ENCODE data around the gene MYCBP. TPM values are rescaled to one million over a fixed set of nuclear protein-coding genes. Genes with fewer than 3 reads are reported as not detected.

MYCBP gene, protein sequence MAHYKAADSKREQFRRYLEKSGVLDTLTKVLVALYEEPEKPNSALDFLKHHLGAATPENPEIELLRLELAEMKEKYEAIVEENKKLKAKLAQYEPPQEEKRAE
- 10 to 100 TPM in 2 of 4 donors, 1 to 10 TPM in 2; 2.2 to 24.3 (median 16.2) TPM for total RNA-seq

DNA sequence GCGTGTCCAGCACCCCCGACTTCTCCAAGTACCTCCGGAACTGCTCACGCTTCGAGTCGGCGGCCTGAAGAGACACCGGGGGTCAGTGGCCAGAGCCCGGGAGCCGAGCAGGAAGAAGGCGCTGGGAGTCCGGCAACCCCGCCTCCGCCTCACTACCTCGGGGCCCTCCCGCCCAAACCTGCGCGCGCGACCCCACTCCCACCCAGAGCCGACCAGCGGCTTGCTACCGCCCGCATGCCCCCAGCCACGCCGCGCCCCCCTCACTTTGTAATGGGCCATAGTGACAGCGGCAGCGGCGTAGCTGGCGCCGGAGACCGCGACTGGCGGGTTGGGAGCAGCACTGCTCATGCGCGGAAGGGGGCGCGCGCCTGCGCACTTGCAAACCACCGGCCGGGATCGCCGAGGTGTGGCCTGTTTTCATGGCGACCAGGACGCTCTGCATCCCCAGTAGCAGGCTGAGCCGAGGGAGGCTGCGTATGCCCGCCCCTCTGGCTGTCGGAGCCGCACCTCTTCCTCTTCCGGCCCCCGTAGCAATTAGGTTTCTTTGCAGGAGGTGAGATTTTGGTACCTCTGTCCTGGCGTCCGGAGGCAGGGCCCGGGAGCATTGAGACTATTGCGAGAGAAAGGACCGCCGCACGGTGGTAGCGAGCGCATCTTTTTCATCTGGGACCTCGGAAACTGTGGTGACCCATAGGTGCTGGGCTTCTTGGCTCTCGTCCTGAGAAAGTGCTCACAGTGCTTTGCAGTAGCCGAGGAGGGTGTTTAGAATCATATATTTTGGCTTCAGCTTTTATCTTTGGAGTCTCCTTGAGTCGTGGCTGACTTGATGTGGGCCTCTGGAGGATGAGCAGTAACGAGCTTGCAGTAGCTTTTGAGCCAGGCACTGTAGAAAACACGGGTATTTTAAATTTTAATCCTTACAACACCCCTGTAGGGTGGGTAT lies at the start of gene MYCBP:
Gene MYCBP (minus strand): TSS at position 322 of the 943 bp plus-strand sequence. CDS start 43 bp downstream, at position 279.
- no peak for TF ChIP-seq EP300 (IDR thresholded peaks at IDR 0.05; ENCODE audit: low read depth)
- TF ChIP-seq POLR2A (IDR thresholded peaks at IDR 0.05): peak; percentile 48
- TF ChIP-seq, protein P1, sequence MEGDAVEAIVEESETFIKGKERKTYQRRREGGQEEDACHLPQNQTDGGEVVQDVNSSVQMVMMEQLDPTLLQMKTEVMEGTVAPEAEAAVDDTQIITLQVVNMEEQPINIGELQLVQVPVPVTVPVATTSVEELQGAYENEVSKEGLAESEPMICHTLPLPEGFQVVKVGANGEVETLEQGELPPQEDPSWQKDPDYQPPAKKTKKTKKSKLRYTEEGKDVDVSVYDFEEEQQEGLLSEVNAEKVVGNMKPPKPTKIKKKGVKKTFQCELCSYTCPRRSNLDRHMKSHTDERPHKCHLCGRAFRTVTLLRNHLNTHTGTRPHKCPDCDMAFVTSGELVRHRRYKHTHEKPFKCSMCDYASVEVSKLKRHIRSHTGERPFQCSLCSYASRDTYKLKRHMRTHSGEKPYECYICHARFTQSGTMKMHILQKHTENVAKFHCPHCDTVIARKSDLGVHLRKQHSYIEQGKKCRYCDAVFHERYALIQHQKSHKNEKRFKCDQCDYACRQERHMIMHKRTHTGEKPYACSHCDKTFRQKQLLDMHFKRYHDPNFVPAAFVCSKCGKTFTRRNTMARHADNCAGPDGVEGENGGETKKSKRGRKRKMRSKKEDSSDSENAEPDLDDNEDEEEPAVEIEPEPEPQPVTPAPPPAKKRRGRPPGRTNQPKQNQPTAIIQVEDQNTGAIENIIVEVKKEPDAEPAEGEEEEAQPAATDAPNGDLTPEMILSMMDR (IDR thresholded peaks at IDR 0.05): peak in 4 of 5 experiments; percentile 23 to 63 (median 38)
- peak; percentile 47 to 84 (median 63) for TF ChIP-seq POLR2AphosphoS5 (IDR thresholded peaks at IDR 0.05)
- peak; percentile 97 for DNase-seq
- peak within 1 kb of the TSS; percentile 83 to 88 (median 84) for H3K27ac ChIP-seq
- no peaks in the 10 kb centered on the region for H3K36me3 ChIP-seq
- H3K4me3 ChIP-seq: peak within 1 kb of the TSS; percentile 52 to 97 (median 81)
- in situ Hi-C loops (cut with MboI; ENCODE audit: low pct_ligation_motif_present in 1 of 4, low pct_unique_long_range_greater_than_20kb in 1 of 4, low sequenced_read_pairs in 3 of 4): loop anchor here in 1 of 4 donors (10.0 kb wide), 1 partner anchor 212 kb away; no protein-coding TSS in a partner anchor
- 0 to 1% methylated on average over 1 to 46 of the region's 69 CpGs for WGBS, 2 donors (ENCODE audit: low coverage in 1 of 2)
- H3K27me3 ChIP-seq: no peaks in the 10 kb centered on the region
- intact Hi-C loops (cut with DNase I; ENCODE audit: low total_unique reads): no loop called here
- H3K4me1 ChIP-seq: peaks cover 4 to 22% (median 18%) of the 10 kb centered on the region in 4 donors
- H3K9me3 ChIP-seq: no peaks in the 10 kb centered on the region

DNA sequence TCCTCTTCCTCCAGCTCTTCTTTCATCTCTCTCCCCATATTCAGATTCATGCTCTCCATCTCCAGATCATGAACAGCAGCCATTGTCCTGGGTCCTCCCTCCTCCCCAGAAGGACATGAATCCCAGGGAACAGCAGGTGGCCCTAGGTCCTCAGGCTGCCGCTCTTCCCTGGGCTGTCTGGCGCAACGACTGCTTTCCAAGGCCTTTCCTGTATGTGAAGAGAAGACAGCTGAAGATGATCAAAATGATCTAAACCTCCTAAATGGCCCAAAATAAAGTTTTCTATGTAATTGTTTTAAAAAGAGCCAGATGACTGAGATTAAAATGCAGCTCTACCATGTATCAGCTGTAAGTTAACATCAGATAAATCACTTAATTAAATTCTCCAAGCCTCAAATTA lies 46.0 kb upstream of the MYCBP start:
- in situ Hi-C loops (cut with MboI; ENCODE audit: low pct_ligation_motif_present in 1 of 4, low pct_unique_long_range_greater_than_20kb in 1 of 4, low sequenced_read_pairs in 3 of 4) (no loop called here), intact Hi-C loops (cut with DNase I; ENCODE audit: low total_unique reads) (no loop called here)
- DNase-seq: no peak
- Histone ChIP-seq H3K27ac (no peak overlapping the region), H3K4me1 (peaks cover 0 to 5% (median 4%) of the 10 kb centered on the region in 4 donors), H3K27me3 (no peaks in the 10 kb centered on the region), H3K4me3 (no peak overlapping the region), H3K36me3 (no peaks in the 10 kb centered on the region), H3K9me3 (no peaks in the 10 kb centered on the region)
- TF ChIP-seq, protein P1 (IDR thresholded peaks at IDR 0.05): no peak
- no peak for TF ChIP-seq POLR2AphosphoS5 (IDR thresholded peaks at IDR 0.05)
- TF ChIP-seq EP300 (IDR thresholded peaks at IDR 0.05; ENCODE audit: low read depth): no peak
- no peak for TF ChIP-seq POLR2A (IDR thresholded peaks at IDR 0.05)
- 86% methylated on average over 3 of the region's 3 CpGs; no CpG with 5 or more reads in 1 of the 2 donors for WGBS, 2 donors (ENCODE audit: low coverage in 1 of 2)

DNA sequence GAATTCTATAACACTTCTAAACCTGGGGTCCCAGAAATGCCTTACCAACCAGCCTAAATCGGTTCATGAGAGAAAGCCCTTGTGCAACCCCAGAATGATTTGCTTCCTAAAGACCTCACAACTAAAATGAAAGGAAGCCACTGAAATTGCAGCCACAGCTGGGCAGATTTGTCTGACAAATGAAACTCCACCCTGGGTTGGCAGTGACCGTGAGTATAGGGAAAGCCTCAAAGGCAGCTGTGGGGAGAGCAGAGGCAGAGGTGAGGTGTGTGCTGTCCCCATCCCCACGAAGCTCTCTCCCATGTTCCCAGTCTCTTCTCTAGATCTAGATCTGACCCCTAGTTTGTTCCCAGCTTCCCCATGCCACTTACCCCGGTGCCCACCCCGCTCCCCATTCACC lies 45.4 kb upstream of the MYCBP start:
- Histone ChIP-seq H3K36me3 (no peaks in the 10 kb centered on the region), H3K4me1 (peaks cover 0 to 3% (median 0%) of the 10 kb centered on the region in 4 donors), H3K27ac (no peak overlapping the region), H3K4me3 (no peak overlapping the region), H3K27me3 (no peaks in the 10 kb centered on the region), H3K9me3 (no peaks in the 10 kb centered on the region)
- intact Hi-C loops (cut with DNase I; ENCODE audit: low total_unique reads) (no loop called here), in situ Hi-C loops (cut with MboI; ENCODE audit: low pct_ligation_motif_present in 1 of 4, low pct_unique_long_range_greater_than_20kb in 1 of 4, low sequenced_read_pairs in 3 of 4) (no loop called here)
- TF ChIP-seq EP300 (IDR thresholded peaks at IDR 0.05; ENCODE audit: low read depth): no peak
- TF ChIP-seq POLR2A (IDR thresholded peaks at IDR 0.05): no peak
- TF ChIP-seq, protein P1 (IDR thresholded peaks at IDR 0.05): no peak
- TF ChIP-seq POLR2AphosphoS5 (IDR thresholded peaks at IDR 0.05): no peak
- DNase-seq: no peak
- WGBS, 2 donors (ENCODE audit: low coverage in 1 of 2): 78 to 100% methylated on average over 2 to 5 of the region's 5 CpGs

DNA sequence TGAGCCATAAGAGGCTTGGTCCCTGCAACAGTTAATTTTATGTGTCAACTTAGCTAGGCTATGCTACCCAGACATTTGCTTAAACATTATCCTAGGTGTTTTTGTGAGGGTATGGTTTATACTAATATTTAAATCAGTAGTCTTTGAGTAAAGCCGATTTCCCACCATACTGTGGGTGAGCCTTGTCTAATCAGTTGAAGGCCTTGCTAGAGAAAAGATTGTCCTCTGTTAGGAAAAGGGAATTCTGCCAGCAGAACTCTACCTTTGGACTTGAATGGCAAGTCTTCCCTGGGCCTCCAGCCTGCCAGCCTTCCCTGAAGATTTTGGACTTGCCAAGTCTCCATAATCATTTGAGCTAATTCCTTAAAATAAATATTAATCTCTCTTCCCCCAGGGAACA lies 44.6 kb upstream of the MYCBP start:
- intact Hi-C loops (cut with DNase I; ENCODE audit: low total_unique reads) (no loop called here), in situ Hi-C loops (cut with MboI; ENCODE audit: low pct_ligation_motif_present in 1 of 4, low pct_unique_long_range_greater_than_20kb in 1 of 4, low sequenced_read_pairs in 3 of 4) (no loop called here)
- Histone ChIP-seq H3K9me3 (no peaks in the 10 kb centered on the region), H3K27ac (no peak overlapping the region), H3K27me3 (no peaks in the 10 kb centered on the region), H3K36me3 (no peaks in the 10 kb centered on the region), H3K4me3 (no peak overlapping the region), H3K4me1 (no peaks in the 10 kb centered on the region)
- 91 to 100% methylated on average over 1 of the region's 1 CpG for WGBS, 2 donors (ENCODE audit: low coverage in 1 of 2)
- TF ChIP-seq POLR2A (IDR thresholded peaks at IDR 0.05): no peak
- no peak for TF ChIP-seq EP300 (IDR thresholded peaks at IDR 0.05; ENCODE audit: low read depth)
- TF ChIP-seq, protein P1 (IDR thresholded peaks at IDR 0.05): no peak
- TF ChIP-seq POLR2AphosphoS5 (IDR thresholded peaks at IDR 0.05): no peak
- DNase-seq: no peak

Measured in transverse colon (tissue), 4 donors.